Activated CD8-positive, alpha-beta T cell treated with anti-CD3 and anti-CD28 coated beads, Interleukin-2, amount 10 ng/mL, durations not matched to agents 7 days and 5 days (primary cell): Measurements from ENCODE around the gene C2CD3. TPM values are rescaled to one million over a fixed set of nuclear protein-coding genes. Genes with fewer than 3 reads are reported as not detected.

Experiments used
- ATAC-seq: fragments of 150-1000 bp; cut with Tn5 transposase; one replicate; pipeline ENCODE4 v1.10.0; 2021; ENCODE audit warnings: moderate library complexity
- CTCF ChIA-PET: fragments of 350-600 bp; sonication (Branson Sonifier 250); formaldehyde crosslinking; loops from one replicate; lab custom pipeline; 2021; ENCODE audit warnings: antibody characterized with exemption; lab: Charles Lee
- POLR2A ChIA-PET: fragments of 350-600 bp; sonication (Branson Sonifier 250); formaldehyde crosslinking; loops from one replicate; lab custom pipeline; 2021; ENCODE audit warnings: antibody characterized with exemption; lab: Charles Lee
- DNase-seq: peaks from one replicate; pipeline ENCODE4 v3.0.0-alpha.2; 2020
- H3K27ac Mint-ChIP-seq: one replicate; pipeline ENCODE4 v1.8.0; 2021; ENCODE audit warnings: mild to moderate bottlenecking, mixed read lengths
- H3K27me3 Mint-ChIP-seq: one replicate; pipeline ENCODE4 v1.8.0; 2021; ENCODE audit warnings: low read depth, mixed read lengths
- H3K36me3 Mint-ChIP-seq: one replicate; pipeline ENCODE4 v1.8.0; 2021; ENCODE audit warnings: low read depth, mixed read lengths
- H3K4me1 Mint-ChIP-seq: one replicate; pipeline ENCODE4 v1.8.0; 2021; ENCODE audit warnings: low read depth, mixed read lengths
- H3K4me3 Mint-ChIP-seq: one replicate; pipeline ENCODE4 v1.8.0; 2021; ENCODE audit warnings: mild to moderate bottlenecking, mixed read lengths
- H3K9me3 Mint-ChIP-seq: one replicate; pipeline ENCODE4 v1.8.0; 2022; ENCODE audit warnings: mixed read lengths; ENCODE audit not compliant: insufficient read depth
- total RNA-seq, 2 experiments: library from RNA; stranded (reverse); gene quantifications; one replicate each; pipeline ENCODE4 v1.2.3, GENCODE V29; 2021

Gene C2CD3
- 10 to 100 TPM; 36.0 to 44.2 TPM for total RNA-seq

GRCh38 chr11:74170694-74171629 lies at the start of gene C2CD3, which contains the start of gene PPME1:
C2CD3 (minus strand) TSS chr11:74171002; CDS start chr11:74170792, 210 bp downstream.
PPME1 (plus strand) TSS chr11:74171289; CDS start chr11:74171422, 133 bp downstream.
- Mint-ChIP-seq H3K9me3 (no peaks in the 10 kb centered on the region), H3K4me3 (no peak within 1 kb of the TSS), H3K4me1 (peaks cover 13% of the 10 kb centered on the region), H3K27ac (no peak within 1 kb of the TSS), H3K27me3 (no peaks in the 10 kb centered on the region), H3K36me3 (peaks cover 18% of the 10 kb centered on the region)
- peak; percentile 99 for DNase-seq
- ATAC-seq: peak; percentile 98
- CTCF ChIA-PET: interaction anchor here (0.7 to 2.1 kb wide), 17 partner anchors 9 to 323 kb away, joined by 3 to 10 read pairs (median 3); partner anchors contain the start of genes LIPT2 and UCP2
- POLR2A ChIA-PET: interaction anchor here (0.6 to 1.9 kb wide), 14 partner anchors 14 to 1291 kb away, joined by 3 to 9 read pairs (median 4); partner anchors contain the start of genes COA4, PAAF1 and UCP2

- Mint-ChIP-seq H3K4me3 (no peak overlapping the region), H3K4me1 (no peaks in the 10 kb centered on the region), H3K9me3 (no peaks in the 10 kb centered on the region), H3K36me3 (peaks cover 22% of the 10 kb centered on the region), H3K27ac (no peak overlapping the region), H3K27me3 (no peaks in the 10 kb centered on the region)
- POLR2A ChIA-PET: no interaction called here
- ATAC-seq: no peak
- DNase-seq: no peak
- CTCF ChIA-PET: interaction anchor here (1.1 kb wide), 1 partner anchor 233 kb away, joined by 3 read pairs; no protein-coding TSS in a partner anchor
Observed at GRCh38 chr11:74220376-74220775, 49.6 kb upstream of the C2CD3 start.

- peaks cover 45% of the 10 kb centered on the region for H3K36me3 Mint-ChIP-seq
- H3K4me3 Mint-ChIP-seq: no peak overlapping the region
Observed at GRCh38 chr11:74212533-74212932, 41.7 kb upstream of the C2CD3 start.

GRCh38 chr11:74208507-74208906 lies 37.7 kb upstream of the C2CD3 start:
- Mint-ChIP-seq H3K4me1 (no peaks in the 10 kb centered on the region), H3K27ac (no peak overlapping the region), H3K9me3 (no peaks in the 10 kb centered on the region), H3K4me3 (no peak overlapping the region), H3K36me3 (peaks cover 39% of the 10 kb centered on the region), H3K27me3 (no peaks in the 10 kb centered on the region)
- DNase-seq (no peak), ATAC-seq (no peak)
- POLR2A ChIA-PET: no interaction called here
- CTCF ChIA-PET: no interaction called here

More at GRCh38 chr11:74212533-74212932, 41.7 kb upstream of the C2CD3 start:
- peaks cover 9% of the 10 kb centered on the region for H3K9me3 Mint-ChIP-seq
- ATAC-seq: no peak
- ChIA-PET POLR2A (no interaction called here), CTCF (interaction anchor here (1.2 kb wide), 1 partner anchor 43 kb away, joined by 4 read pairs; no protein-coding TSS in a partner anchor)
- H3K4me1 Mint-ChIP-seq: no peaks in the 10 kb centered on the region
- H3K27me3 Mint-ChIP-seq: no peaks in the 10 kb centered on the region
- H3K27ac Mint-ChIP-seq: no peak overlapping the region
- DNase-seq: no peak

GRCh38 chr11:74206746-74207145 lies 35.9 kb upstream of the C2CD3 start:
- Mint-ChIP-seq H3K4me3 (no peak overlapping the region), H3K9me3 (no peaks in the 10 kb centered on the region), H3K27me3 (no peaks in the 10 kb centered on the region), H3K4me1 (no peaks in the 10 kb centered on the region), H3K36me3 (peaks cover 31% of the 10 kb centered on the region), H3K27ac (no peak overlapping the region)
- ChIA-PET CTCF (no interaction called here), POLR2A (no interaction called here)
- no peak for ATAC-seq
- no peak for DNase-seq

- ATAC-seq (no peak), DNase-seq (no peak)
- Mint-ChIP-seq H3K27ac (no peak overlapping the region), H3K9me3 (no peaks in the 10 kb centered on the region), H3K36me3 (peaks cover 28% of the 10 kb centered on the region), H3K27me3 (no peaks in the 10 kb centered on the region), H3K4me1 (no peaks in the 10 kb centered on the region), H3K4me3 (no peak overlapping the region)
- CTCF ChIA-PET: no interaction called here
- POLR2A ChIA-PET: no interaction called here
Observed at GRCh38 chr11:74205181-74205580, 34.4 kb upstream of the C2CD3 start.

GRCh38 chr11:74204701-74205100 lies 33.9 kb upstream of the C2CD3 start:
- H3K27me3 Mint-ChIP-seq: no peaks in the 10 kb centered on the region
- ATAC-seq (no peak), DNase-seq (no peak)
- H3K4me3 Mint-ChIP-seq: no peak overlapping the region
- CTCF ChIA-PET: no interaction called here
- no peaks in the 10 kb centered on the region for H3K4me1 Mint-ChIP-seq
- POLR2A ChIA-PET: no interaction called here
- peaks cover 26% of the 10 kb centered on the region for H3K36me3 Mint-ChIP-seq
- H3K9me3 Mint-ChIP-seq: no peaks in the 10 kb centered on the region
- H3K27ac Mint-ChIP-seq: no peak overlapping the region

- no peak overlapping the region for H3K27ac Mint-ChIP-seq
- ChIA-PET POLR2A (no interaction called here), CTCF (no interaction called here)
- H3K4me3 Mint-ChIP-seq: no peak overlapping the region
- no peaks in the 10 kb centered on the region for H3K4me1 Mint-ChIP-seq
- DNase-seq (no peak), ATAC-seq (no peak)
- H3K9me3 Mint-ChIP-seq: no peaks in the 10 kb centered on the region
- no peaks in the 10 kb centered on the region for H3K27me3 Mint-ChIP-seq
- H3K36me3 Mint-ChIP-seq: peaks cover 30% of the 10 kb centered on the region
Observed at GRCh38 chr11:74203966-74204365, 33.2 kb upstream of the C2CD3 start.

- no peak for DNase-seq
- H3K9me3 Mint-ChIP-seq: peaks cover 4% of the 10 kb centered on the region
- CTCF ChIA-PET: interaction anchor here (1.2 kb wide), 1 partner anchor 11 kb away, joined by 3 read pairs; no protein-coding TSS in a partner anchor
- no peak for ATAC-seq
- no peak overlapping the region for H3K27ac Mint-ChIP-seq
- POLR2A ChIA-PET: no interaction called here
- H3K4me1 Mint-ChIP-seq: no peaks in the 10 kb centered on the region
- H3K27me3 Mint-ChIP-seq: no peaks in the 10 kb centered on the region
- peaks cover 28% of the 10 kb centered on the region for H3K36me3 Mint-ChIP-seq
- H3K4me3 Mint-ChIP-seq: no peak overlapping the region
Observed at GRCh38 chr11:74196781-74197486, 26.1 kb upstream of the C2CD3 start.

- POLR2A ChIA-PET: no interaction called here
- H3K36me3 Mint-ChIP-seq: peaks cover 33% of the 10 kb centered on the region
- no peak overlapping the region for H3K4me3 Mint-ChIP-seq
- H3K27ac Mint-ChIP-seq: no peak overlapping the region
- H3K9me3 Mint-ChIP-seq: peaks cover 4% of the 10 kb centered on the region
- no peaks in the 10 kb centered on the region for H3K27me3 Mint-ChIP-seq
- no peaks in the 10 kb centered on the region for H3K4me1 Mint-ChIP-seq
- DNase-seq (no peak), ATAC-seq (no peak)
- CTCF ChIA-PET: interaction anchor here (1.2 kb wide), 1 partner anchor 507 kb away, joined by 3 read pairs; no protein-coding TSS in a partner anchor
Observed at GRCh38 chr11:74195828-74196227, 25.0 kb upstream of the C2CD3 start.

GRCh38 chr11:74185695-74186094 lies 14.9 kb upstream of the C2CD3 start:
- H3K4me3 Mint-ChIP-seq: no peak overlapping the region
- ATAC-seq: no peak
- H3K27ac Mint-ChIP-seq: no peak overlapping the region
- peaks cover 2% of the 10 kb centered on the region for H3K4me1 Mint-ChIP-seq
- POLR2A ChIA-PET: no interaction called here
- no peaks in the 10 kb centered on the region for H3K27me3 Mint-ChIP-seq
- no peaks in the 10 kb centered on the region for H3K9me3 Mint-ChIP-seq
- CTCF ChIA-PET: interaction anchor here (1.0 to 1.2 kb wide), 2 partner anchors 11 to 15 kb away, joined by 3 read pairs; partner anchors contain the start of genes C2CD3 and PPME1
- peaks cover 26% of the 10 kb centered on the region for H3K36me3 Mint-ChIP-seq
- DNase-seq: no peak
